Aorta (tissue), 5 donors: ENCODE measurements around the gene IDUA. TPM values are rescaled to one million over a fixed set of nuclear protein-coding genes. Genes with fewer than 3 reads are reported as not detected.
"Not testable (repeated sequence)": the region's sequence is repeated elsewhere in the genome, so short reads cannot be mapped to it uniquely, and the experiment has no call there.

Experiments
- ATAC-seq: fragments of 200-7000 bp; cut with Tn5 transposase; one replicate; pipeline ENCODE4 v1.9.1; 2022; ENCODE audit warnings: moderate library complexity; ENCODE audit not compliant: low FRiP score
- DNase-seq, 2 donors: peaks; one replicate each; pipeline ENCODE4 v3.0.0-alpha.2; 2020
- H3K27ac ChIP-seq, 2 donors: one replicate each; pipeline ENCODE4 v1.5.1; 2013; ENCODE audit warnings: low read length in 2 of 2, mild to moderate bottlenecking in 2 of 2, moderate library complexity in 2 of 2, control low read depth in 1 of 2, inconsistent platforms in 1 of 2, low read depth in 1 of 2
- H3K27me3 ChIP-seq, 2 donors: one replicate each; pipeline ENCODE4 v1.6.1; 2013; ENCODE audit warnings: control low read depth in 1 of 2, low read length in 1 of 2, mild to moderate bottlenecking in 1 of 2, moderate library complexity in 1 of 2; ENCODE audit not compliant: insufficient read depth in 2 of 2, control insufficient read depth in 1 of 2
- H3K36me3 ChIP-seq, 2 donors: one replicate each; pipeline ENCODE4 v1.6.1; 2013; ENCODE audit warnings: control low read depth in 1 of 2, low read length in 1 of 2, mild to moderate bottlenecking in 1 of 2; ENCODE audit not compliant: insufficient read depth in 2 of 2, control insufficient read depth in 1 of 2
- H3K4me1 ChIP-seq, 2 donors: one replicate each; pipeline ENCODE4 v1.6.1; 2013; ENCODE audit warnings: low read length in 2 of 2, control low read depth in 1 of 2, mild to moderate bottlenecking in 1 of 2, moderate library complexity in 1 of 2; ENCODE audit not compliant: insufficient read depth in 2 of 2, control insufficient read depth in 1 of 2
- H3K4me3 ChIP-seq, 2 donors: one replicate each; pipeline ENCODE4 v1.5.1; 2013; ENCODE audit warnings: low read length in 2 of 2, control low read depth in 1 of 2, mild to moderate bottlenecking in 1 of 2
- H3K9me3 ChIP-seq: one replicate; pipeline ENCODE4 v1.6.1; 2013; ENCODE audit warnings: mild to moderate bottlenecking, low read length; ENCODE audit not compliant: control insufficient read depth
- WGBS, 2 donors: extraction: QIAGEN DNeasy Blood & Tissue Kit; methylation state at CpG; one replicate each; pipeline ENCODE4 v1.1.7; 2013; 5-methylcytosine and 5-hydroxymethylcytosine counted together
- intact Hi-C, 2 donors: fragments of 100-400 bp; cut with DNase I; formaldehyde crosslinking; loops; one replicate each; pipeline versions ENCODE4 v1.14.2 to v1.15.0; 2022
- polyA plus RNA-seq, 2 donors: library from polyadenylated mRNA; stranded (reverse); fragments of 200-250 nt; gene quantifications; one replicate each; pipeline ENCODE4 v1.2.3, GENCODE V29; 2013
- total RNA-seq, 2 donors: library from RNA; stranded (reverse); fragmentation: NEBNext Ultra II Directional; extraction: Animal tissue kit (Norgen Biotek cat#: 25700); gene quantifications; one replicate each; pipeline ENCODE4 v1.2.1, GENCODE V29; 2021
- donor health status: healthy with polysubstance abuse.
- donor health status: Bipolar disorder and iron deficiency.
- donor health status: DM: no; HTN: no; CAD: no.
- donor health status: DM: no; HTN: no; CAD: no.
- donor health status: DM: yes; HTN: yes; CAD: no.

Gene IDUA
- total and polyA plus RNA-seq, 4 donors: 5.9 to 44.2 (median 35.0) TPM

DNA sequence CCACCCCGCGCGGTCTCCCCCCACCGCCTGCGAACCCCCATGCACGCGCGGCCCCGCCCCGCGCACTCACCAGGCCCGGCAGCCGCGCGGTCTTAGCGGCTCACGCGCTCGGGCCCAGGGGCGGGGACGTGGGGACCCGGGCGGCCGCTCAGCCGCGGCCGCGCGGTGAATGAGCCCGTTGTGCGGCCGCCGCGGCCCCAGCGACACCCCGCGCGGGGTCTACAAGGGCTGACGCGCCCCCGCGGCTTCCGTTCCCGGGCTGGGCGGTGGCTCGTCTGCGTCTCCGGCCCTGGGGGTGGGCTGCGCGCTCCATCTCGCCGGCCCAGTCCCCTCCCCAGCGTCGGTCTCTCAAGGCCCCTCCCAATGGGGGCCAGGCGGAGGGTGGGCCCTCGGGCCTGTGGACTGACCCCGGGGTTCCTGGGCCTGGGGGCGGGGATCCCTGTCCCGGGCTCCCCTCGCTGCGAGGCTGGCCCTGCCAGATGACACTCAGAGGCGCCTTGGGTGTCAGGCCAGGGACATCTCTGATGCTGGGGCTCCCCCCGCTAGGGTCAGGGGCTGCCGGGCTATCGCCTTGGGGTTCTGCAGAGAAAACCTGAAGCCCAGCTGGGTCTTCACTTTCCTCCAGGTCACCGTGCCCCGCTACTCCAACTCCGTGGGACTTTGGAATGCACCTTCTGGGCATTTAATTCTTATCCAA is 10.7 kb downstream of the IDUA start:
- Histone ChIP-seq H3K27me3 (no peaks in the 10 kb centered on the region), H3K9me3 (no peaks in the 10 kb centered on the region), H3K27ac (no peak overlapping the region), H3K36me3 (no peaks in the 10 kb centered on the region), H3K4me1 (no peaks in the 10 kb centered on the region), H3K4me3 (peak overlapping the region in 1 of 2 donors; percentile 5)
- intact Hi-C loops: no loop called here
- DNase-seq: no peak
- no peak for ATAC-seq
- 2% methylated on average over 62 to 68 of the region's 68 CpGs for WGBS, 2 donors

- DNase-seq (no peak), ATAC-seq (no peak)
- H3K36me3 ChIP-seq: no peaks in the 10 kb centered on the region
- no peaks in the 10 kb centered on the region for H3K4me1 ChIP-seq
- no peaks in the 10 kb centered on the region for H3K9me3 ChIP-seq
- WGBS, 2 donors: 41 to 49% methylated on average over 12 of the region's 12 CpGs
- no peak overlapping the region for H3K4me3 ChIP-seq
- H3K27me3 ChIP-seq: no peaks in the 10 kb centered on the region
- no peak overlapping the region for H3K27ac ChIP-seq
- intact Hi-C loops: no loop called here
Measured at GRCh38 chr4:998096-998691, 11.3 kb downstream of the IDUA start.

DNA sequence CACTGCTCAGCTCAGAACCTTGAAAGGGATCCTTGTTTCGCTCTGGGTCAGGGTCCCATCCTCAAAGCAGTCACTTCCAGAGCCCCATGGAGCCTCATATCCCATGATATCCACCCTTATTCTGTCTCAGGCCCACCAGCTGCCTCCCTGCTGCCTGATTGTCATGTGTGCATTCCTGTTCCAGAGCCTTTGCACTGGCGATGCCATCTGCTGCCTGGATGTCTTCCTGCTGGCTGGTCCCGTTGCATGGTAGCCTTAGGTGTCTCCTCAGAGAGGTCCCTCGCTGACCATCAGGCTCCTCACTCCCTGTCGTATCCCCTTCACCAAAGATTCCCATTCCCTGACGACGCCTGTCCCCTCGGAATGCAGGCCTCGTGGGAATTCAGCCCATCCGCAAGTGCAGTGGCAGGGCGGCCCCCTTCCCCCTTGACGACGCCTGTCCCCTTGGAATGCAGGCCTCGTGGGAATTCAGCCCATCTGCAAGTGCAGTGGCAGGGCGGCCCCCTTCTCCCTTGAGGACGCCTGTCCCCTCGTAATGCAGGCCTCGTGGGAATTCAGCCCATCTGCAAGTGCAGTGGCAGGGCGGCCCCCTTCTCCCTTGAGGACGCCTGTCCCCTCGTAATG is 12.5 kb downstream of the IDUA start:
- DNase-seq, H3K36me3 ChIP-seq, H3K4me1 ChIP-seq, H3K4me3 ChIP-seq, H3K27ac ChIP-seq, H3K9me3 ChIP-seq, ATAC-seq, intact Hi-C loops, H3K27me3 ChIP-seq: not testable (repeated sequence)
- WGBS, 2 donors: 26 to 32% methylated on average over 14 to 18 of the region's 21 CpGs

DNA sequence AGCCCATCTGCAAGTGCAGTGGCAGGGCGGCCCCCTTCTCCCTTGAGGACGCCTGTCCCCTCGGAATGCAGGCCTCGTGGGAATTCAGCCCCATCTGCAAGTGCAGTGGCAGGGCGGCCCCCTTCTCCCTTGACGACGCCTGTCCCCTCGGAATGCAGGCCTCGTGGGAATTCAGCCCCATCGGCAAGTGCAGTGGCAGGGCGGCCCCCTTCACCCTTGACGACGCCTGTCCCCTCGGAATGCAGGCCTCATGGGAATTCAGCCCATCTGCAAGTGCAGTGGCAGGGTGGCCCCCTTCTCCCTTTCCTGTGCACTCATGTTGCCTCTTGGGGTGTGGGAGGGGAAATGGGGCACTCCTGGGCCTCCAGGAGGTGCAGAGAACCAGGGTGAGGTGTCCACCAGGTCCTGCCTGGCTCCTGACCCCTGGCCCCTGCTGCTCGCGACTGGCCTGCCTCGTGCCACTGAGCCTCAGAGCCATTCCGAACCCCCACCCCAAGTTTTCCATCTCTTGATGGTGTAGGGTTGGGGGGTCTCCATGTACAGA is 13.1 kb downstream of the IDUA start:
- no peak for ATAC-seq

DNA sequence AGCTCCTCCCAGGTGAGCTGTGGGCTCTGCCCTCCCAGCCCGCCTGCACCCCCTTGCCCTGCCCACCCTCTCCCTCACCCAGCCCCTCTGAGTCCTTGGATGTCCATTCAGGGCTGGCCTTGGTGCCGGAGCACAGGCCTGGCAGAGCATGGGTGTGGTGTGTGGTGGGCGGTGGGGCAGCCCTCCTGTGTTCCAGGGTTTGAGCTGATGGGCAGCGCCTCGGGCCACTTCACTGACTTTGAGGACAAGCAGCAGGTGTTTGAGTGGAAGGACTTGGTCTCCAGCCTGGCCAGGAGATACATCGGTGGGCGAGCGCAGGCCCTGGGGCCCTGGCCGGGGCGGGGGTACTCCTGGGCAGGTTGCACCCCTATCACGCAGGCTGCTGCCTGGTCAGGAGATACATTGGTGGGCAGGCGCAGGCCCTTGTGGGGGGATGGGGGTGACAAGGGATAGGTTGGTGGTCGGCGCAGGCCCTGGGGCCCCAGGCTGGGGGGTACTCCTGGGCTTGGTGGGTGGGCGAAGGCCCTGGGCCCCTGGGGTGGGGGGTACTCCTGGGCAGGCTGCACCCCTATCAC is 13.9 kb downstream of the IDUA start:
- ATAC-seq: no peak
- H3K27me3 ChIP-seq: no peaks in the 10 kb centered on the region
- H3K4me1 ChIP-seq: no peaks in the 10 kb centered on the region
- DNase-seq: no peak
- no peaks in the 10 kb centered on the region for H3K36me3 ChIP-seq
- 85% methylated on average over 13 to 15 of the region's 15 CpGs for WGBS, 2 donors
- no peak overlapping the region for H3K4me3 ChIP-seq
- no peak overlapping the region for H3K27ac ChIP-seq
- no peaks in the 10 kb centered on the region for H3K9me3 ChIP-seq
- intact Hi-C loops: no loop called here

More for the DNA sequence above, 13.1 kb downstream of the IDUA start:
- no peaks in the 10 kb centered on the region for H3K27me3 ChIP-seq
- H3K9me3 ChIP-seq: no peaks in the 10 kb centered on the region
- no peaks in the 10 kb centered on the region for H3K4me1 ChIP-seq
- H3K4me3 ChIP-seq: no peak overlapping the region
- DNase-seq: no peak
- H3K36me3 ChIP-seq: no peaks in the 10 kb centered on the region
- intact Hi-C loops: no loop called here
- 42 to 47% methylated on average over 18 of the region's 18 CpGs for WGBS, 2 donors
- H3K27ac ChIP-seq: no peak overlapping the region

DNA sequence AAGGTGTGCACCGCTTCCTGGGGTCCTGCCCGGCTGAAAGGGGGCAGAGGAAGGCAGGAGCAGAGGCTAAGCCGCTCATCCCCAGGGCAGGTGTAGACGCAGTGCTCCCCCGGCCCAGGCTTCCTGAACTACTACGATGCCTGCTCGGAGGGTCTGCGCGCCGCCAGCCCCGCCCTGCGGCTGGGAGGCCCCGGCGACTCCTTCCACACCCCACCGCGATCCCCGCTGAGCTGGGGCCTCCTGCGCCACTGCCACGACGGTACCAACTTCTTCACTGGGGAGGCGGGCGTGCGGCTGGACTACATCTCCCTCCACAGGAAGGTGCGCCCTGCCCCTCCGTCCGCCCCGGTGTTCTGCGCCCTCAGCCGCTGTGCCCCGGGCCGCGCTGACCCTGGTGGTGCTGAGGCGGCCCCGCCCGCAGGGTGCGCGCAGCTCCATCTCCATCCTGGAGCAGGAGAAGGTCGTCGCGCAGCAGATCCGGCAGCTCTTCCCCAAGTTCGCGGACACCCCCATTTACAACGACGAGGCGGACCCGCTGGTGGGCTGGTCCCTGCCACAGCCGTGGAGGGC is 14.8 kb downstream of the IDUA start:
- no peak for DNase-seq

GRCh38 chr4:1002131-1002630 is 15.3 kb downstream of the IDUA start:
- Histone ChIP-seq H3K36me3 (no peaks in the 10 kb centered on the region), H3K4me1 (no peaks in the 10 kb centered on the region), H3K27me3 (no peaks in the 10 kb centered on the region), H3K27ac (no peak overlapping the region), H3K9me3 (no peaks in the 10 kb centered on the region), H3K4me3 (no peak overlapping the region)
- intact Hi-C loops: no loop called here
- 3% methylated on average over 37 to 54 of the region's 54 CpGs for WGBS, 2 donors
- DNase-seq (no peak), ATAC-seq (peak; percentile 39)

More for the DNA sequence above, 14.8 kb downstream of the IDUA start:
- Histone ChIP-seq H3K4me3 (no peak overlapping the region), H3K36me3 (no peaks in the 10 kb centered on the region), H3K27me3 (no peaks in the 10 kb centered on the region), H3K9me3 (no peaks in the 10 kb centered on the region), H3K4me1 (no peaks in the 10 kb centered on the region), H3K27ac (no peak overlapping the region)
- WGBS, 2 donors: 14 to 20% methylated on average over 48 of the region's 48 CpGs
- intact Hi-C loops: no loop called here
- no peak for ATAC-seq

- Histone ChIP-seq H3K36me3 (no peaks in the 10 kb centered on the region), H3K27ac (no peak overlapping the region), H3K4me1 (no peaks in the 10 kb centered on the region), H3K27me3 (no peaks in the 10 kb centered on the region), H3K9me3 (no peaks in the 10 kb centered on the region), H3K4me3 (no peak overlapping the region)
- intact Hi-C loops: no loop called here
- no peak for DNase-seq
- WGBS, 2 donors: 2 to 3% methylated on average over 29 to 75 of the region's 75 CpGs
- ATAC-seq: no peak
Measured at GRCh38 chr4:1002631-1003251, 15.9 kb downstream of the IDUA start.
